HL-60 (cell line): ENCODE measurements around the gene SPINK4.

ENCODE experiments used
- DNase-seq, 2 experiments: peaks; one replicate each; pipeline ENCODE4 v3.0.0-alpha.2; 2010 to 2020; ENCODE audit warnings: low read depth in 1 of 2, low spot score in 1 of 2
- H3K27ac ChIP-seq: fragments of 250-450 bp; sonication (Bioruptor Pico); replicated peaks from 2 replicates; pipeline ENCODE4 v1.5.1; 2020; ENCODE audit warnings: mild to moderate bottlenecking, moderate library complexity
- H3K27me3 ChIP-seq: fragments of 250-450 bp; sonication (Bioruptor Pico); 2 replicates; pipeline ENCODE4 v1.5.1; 2021; ENCODE audit warnings: mild to moderate bottlenecking, moderate library complexity; ENCODE audit not compliant: insufficient read depth, poor library complexity, severe bottlenecking
- H3K4me3 ChIP-seq: replicated peaks from 2 replicates; pipeline ENCODE4 v1.5.1; 2011; ENCODE audit warnings: mild to moderate bottlenecking, control low read depth, low read length; ENCODE audit not compliant: insufficient read depth
- CTCF ChIP-seq: IDR thresholded peaks from one replicate; pipeline ENCODE4 v1.5.1; 2011; ENCODE audit warnings: low read length, control low read depth, inconsistent platforms; ENCODE audit not compliant: insufficient read depth
- GABPA ChIP-seq: IDR thresholded peaks from 2 replicates; pipeline ENCODE4 v1.6.1; 2012; ENCODE audit warnings: low read depth
- POLR2AphosphoS5 ChIP-seq: IDR thresholded peaks from 2 replicates; pipeline ENCODE4 v1.6.1; 2012; ENCODE audit warnings: low read depth
- REST ChIP-seq: IDR thresholded peaks from 2 replicates; pipeline ENCODE4 v1.6.1; 2012; ENCODE audit warnings: low read depth; ENCODE audit not compliant: insufficient replicate concordance
- SPI1 ChIP-seq: IDR thresholded peaks from 2 replicates; pipeline ENCODE4 v1.6.1; 2012; ENCODE audit warnings: low read depth, mild to moderate bottlenecking, borderline replicate concordance

SPINK4 gene

GRCh38 chr9:33211695-33212393, 28.1 kb upstream of the SPINK4 start:
- TF ChIP-seq POLR2AphosphoS5 (no peak), SPI1 (no peak), REST (no peak), GABPA (no peak), CTCF (no peak)
- Histone ChIP-seq H3K27me3 (peaks cover 4% of the 10 kb centered on the region), H3K27ac (no peak overlapping the region), H3K4me3 (no peak overlapping the region)
- DNase-seq = no peak

GRCh38 chr9:33220681-33221567, 19.0 kb upstream of the SPINK4 start:
- peak; percentile 49 to 59 for DNase-seq
- Histone ChIP-seq H3K4me3 (no peak overlapping the region), H3K27ac (peak overlapping the region; percentile 46), H3K27me3 (no peaks in the 10 kb centered on the region)
- TF ChIP-seq GABPA (no peak), CTCF (no peak), REST (no peak), SPI1 (peak; percentile 87), POLR2AphosphoS5 (no peak)

- no peak overlapping the region for H3K4me3 ChIP-seq
- H3K27me3 ChIP-seq = no peaks in the 10 kb centered on the region
- no peak for TF ChIP-seq REST
- TF ChIP-seq SPI1 = no peak
- H3K27ac ChIP-seq = peak overlapping the region; percentile 46
- DNase-seq = no peak
These were observed 18.4 kb upstream of the SPINK4 start for GRCh38 chr9:33221568-33221884.
